GM12873 (cell line): ENCODE data around the gene PPEF1.

Experiments used
- TF ChIP-seq, protein P1 (sequence below): IDR thresholded peaks from 2 replicates; pipeline ENCODE4 v1.5.1; 2012; ENCODE audit warnings: low read depth, mild to moderate bottlenecking, moderate library complexity, low read length, control low read depth; ENCODE audit not compliant: insufficient read depth; ENCODE audit errors: missing control alignments

Gene PPEF1

DNA sequence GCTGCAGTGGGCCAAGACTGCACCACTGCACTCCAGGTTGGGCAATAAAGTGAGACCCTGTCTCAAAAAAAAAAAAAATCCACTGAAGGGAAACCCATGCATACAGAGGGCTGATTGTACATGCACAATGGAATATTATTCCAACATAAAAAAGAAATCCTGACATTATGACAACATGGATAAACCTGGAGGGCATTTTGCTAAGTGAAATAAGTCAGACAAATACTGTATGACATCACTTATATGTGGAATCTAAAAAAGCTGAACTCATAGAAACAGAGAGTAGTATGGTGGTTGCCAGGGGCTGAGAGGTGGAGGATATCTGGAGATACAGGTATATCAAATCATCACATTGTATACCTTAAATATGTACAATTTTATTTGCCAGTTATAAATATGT is 102.2 kb downstream of the PPEF1 start:
- TF ChIP-seq, protein P1, sequence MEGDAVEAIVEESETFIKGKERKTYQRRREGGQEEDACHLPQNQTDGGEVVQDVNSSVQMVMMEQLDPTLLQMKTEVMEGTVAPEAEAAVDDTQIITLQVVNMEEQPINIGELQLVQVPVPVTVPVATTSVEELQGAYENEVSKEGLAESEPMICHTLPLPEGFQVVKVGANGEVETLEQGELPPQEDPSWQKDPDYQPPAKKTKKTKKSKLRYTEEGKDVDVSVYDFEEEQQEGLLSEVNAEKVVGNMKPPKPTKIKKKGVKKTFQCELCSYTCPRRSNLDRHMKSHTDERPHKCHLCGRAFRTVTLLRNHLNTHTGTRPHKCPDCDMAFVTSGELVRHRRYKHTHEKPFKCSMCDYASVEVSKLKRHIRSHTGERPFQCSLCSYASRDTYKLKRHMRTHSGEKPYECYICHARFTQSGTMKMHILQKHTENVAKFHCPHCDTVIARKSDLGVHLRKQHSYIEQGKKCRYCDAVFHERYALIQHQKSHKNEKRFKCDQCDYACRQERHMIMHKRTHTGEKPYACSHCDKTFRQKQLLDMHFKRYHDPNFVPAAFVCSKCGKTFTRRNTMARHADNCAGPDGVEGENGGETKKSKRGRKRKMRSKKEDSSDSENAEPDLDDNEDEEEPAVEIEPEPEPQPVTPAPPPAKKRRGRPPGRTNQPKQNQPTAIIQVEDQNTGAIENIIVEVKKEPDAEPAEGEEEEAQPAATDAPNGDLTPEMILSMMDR, result no peak

DNA sequence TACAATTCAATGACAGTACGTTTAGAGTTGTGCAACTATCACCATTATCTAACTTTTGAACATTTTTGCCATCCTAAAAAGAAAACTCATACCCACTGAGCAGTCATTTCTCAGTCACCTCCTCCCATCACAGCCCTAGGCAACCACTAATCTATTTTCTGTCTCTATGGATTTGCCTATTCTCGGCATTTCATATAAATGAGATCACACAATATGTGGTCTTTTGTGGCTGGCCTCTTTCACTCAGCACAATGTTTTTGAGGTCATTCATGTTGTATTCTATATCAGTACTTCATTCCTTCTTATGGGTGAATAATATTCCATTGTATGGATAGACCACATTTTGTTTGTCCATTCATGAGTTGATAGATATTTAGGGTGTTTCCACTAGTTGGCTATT is 103.0 kb downstream of the PPEF1 start:
- TF ChIP-seq, protein P1, result no peak

DNA sequence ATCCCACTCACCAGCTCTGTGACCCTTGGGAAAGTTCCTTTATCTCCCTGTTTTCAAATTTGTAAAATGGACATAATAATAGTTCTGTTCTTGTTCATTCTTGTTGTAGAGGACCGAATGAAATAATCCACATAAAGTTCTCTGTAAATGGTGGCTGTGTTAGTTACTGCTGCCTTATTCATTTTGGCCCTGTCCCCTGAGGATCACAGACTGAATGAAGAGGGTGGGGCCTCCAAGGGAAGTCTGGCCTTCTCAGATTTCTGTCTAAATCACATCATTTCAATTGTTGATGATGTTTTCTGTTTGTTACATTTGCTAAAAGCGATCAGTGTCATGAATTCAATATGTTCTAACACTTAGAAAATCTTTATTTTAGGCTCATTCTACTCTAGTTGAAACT is 117.9 kb downstream of the PPEF1 start:
- TF ChIP-seq, protein P1, result no peak

DNA sequence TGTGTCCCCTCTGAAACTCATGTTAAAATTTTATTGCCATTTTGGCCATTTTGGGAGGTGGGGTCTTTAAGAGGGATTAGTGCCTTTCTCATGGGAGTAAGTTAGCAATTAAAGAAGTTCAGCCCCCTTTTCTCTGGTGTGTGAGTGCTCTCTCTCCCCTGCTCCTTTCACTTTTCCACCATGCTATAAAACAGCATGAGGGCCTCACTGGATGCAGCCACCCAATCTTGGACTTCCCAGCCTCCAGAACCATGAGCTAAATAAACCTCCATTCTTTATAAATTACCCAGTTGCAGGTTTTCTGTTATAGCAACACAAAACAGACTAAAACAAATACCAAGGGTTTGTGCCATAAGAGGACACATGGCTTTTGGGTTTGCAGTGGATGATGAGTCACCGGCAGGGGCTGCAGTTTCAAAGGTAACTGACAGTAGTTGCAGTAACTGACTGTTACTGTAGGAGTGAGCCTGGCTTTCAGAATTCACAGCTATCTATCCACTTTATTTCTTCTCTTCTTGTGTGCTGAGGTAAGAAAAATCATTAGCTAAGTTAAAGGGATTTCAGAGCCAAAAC is 121.5 kb downstream of the PPEF1 start:
- TF ChIP-seq, protein P1, result no peak

DNA sequence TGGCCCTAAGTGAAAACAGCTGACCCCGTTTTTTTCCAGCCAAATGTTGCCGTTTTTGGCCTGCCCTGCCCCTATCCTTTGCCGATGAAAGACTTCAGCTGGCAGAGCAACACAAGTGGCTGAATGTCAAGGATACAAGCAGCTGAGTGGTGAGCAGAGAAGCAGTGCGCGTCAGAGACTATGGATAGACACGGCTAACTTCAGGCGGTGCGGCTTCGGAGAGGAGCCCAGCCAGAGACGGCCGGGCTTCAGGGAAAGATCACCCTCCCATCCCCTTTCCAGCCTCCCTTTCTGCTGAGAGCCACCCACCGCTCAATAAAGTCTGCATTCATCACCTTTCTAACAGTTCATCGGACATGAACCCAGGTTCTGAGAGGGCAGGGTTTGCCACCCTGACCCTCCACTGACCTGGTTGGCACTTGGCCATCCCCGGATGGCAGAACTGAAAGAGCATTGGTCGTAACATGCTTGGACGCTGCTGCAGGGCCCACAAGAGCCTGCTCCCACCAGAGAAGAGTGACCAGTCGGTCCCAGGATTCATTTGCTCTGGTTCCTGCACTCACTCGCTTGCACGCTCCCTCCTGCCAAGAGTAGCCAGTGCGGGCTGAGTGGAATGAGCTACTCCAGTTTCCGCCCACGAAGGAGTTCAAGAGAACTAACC is 125.8 kb downstream of the PPEF1 start:
- TF ChIP-seq, protein P1, result no peak

DNA sequence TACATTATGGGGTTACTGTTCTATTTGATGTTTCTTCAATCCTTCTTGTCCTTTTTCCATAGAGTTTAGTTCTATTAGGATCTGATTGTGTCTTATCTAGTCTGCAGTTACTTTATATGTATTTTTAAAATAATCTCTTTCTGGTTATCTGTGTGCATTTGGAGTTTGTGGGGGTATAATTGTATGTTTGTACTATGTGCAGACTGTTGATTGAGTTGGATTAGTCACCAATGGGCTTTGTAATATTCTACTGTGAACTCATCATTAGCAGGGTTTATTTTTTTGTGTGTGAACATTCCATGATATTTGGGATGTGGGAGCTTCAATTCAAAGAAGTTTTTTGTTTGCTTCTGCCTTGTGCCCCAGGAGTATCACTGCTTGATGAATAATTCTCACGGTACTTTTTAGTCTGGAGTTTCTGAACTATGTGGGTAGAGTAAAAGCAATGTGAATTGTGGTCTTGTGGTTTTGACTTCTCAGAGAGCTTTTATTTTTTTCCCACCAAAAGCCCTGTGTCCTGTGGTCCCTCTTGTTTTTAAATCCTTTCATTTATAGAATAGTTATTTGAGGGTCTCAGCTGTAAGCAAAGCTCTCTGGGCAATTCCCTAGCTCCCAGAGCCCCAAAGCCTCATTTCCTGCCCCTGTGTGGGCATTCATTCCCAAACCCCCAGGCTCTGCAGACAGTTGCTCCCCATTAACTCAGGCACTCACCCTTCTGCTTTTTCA is 148.6 kb downstream of the PPEF1 start:
- TF ChIP-seq, protein P1, result no peak

DNA sequence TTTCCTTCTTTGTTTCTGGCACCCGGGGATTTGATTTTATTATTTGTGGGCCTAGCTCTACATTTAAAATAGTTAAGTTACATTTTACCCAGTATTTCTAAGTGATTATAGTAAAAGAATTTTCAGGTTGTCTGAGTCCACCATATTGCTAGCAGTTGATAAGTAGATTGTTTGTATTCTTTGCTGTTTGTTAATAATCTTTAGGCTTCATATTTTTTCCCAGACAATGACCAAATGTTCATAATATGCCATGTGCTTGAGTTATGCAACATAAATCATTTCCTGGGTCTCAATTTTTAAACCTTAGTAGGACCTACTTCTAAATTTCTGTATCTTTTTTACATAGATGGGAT is 149.2 kb downstream of the PPEF1 start:
- TF ChIP-seq, protein P1, result no peak
